IMR-90 (cell line): Measurements from ENCODE around the gene R3HDM2. TPM values are rescaled to one million over a fixed set of nuclear protein-coding genes. Genes with fewer than 3 reads are reported as not detected.

Source experiments
- ATAC-seq: fragments of 200-7000 bp; cut with Tn5 transposase; 2 replicates; pipeline ENCODE4 v1.9.1; 2020; ENCODE audit warnings: low read depth, mild to moderate bottlenecking, moderate library complexity
- BruUV-seq: library from RNA; stranded (reverse); fragments of 400-500 nt; replicated peaks from 2 replicates; lab custom pipeline; 2021; lab: Mats Ljungman, UMichigan
- CTCF ChIA-PET: fragments of 300-600 bp; formaldehyde crosslinking; extraction: SDS; loops from one replicate; lab custom pipeline; 2021; ENCODE audit warnings: antibody characterized with exemption; lab: Yijun Ruan, JAX
- POLR2A ChIA-PET: fragments of 300-600 bp; sonication (Branson Sonifier 250); formaldehyde crosslinking; loops from one replicate; lab custom pipeline; 2022; ENCODE audit warnings: antibody characterized with exemption; ENCODE audit not compliant: unreplicated experiment; lab: Charles Lee
- DNase-seq: peaks from one replicate; pipeline ENCODE4 v3.0.0; 2013
- H2AFZ ChIP-seq: replicated peaks from 2 replicates; pipeline ENCODE3; 2013; ENCODE audit warnings: low read length, mild to moderate bottlenecking; ENCODE audit not compliant: poor library complexity
- H2AK5ac ChIP-seq: 2 replicates; pipeline ENCODE4 v1.6.1; 2013; ENCODE audit warnings: low read depth, low read length, inconsistent platforms
- H2AK9ac ChIP-seq: replicated peaks from 2 replicates; pipeline ENCODE3; 2013; ENCODE audit warnings: mild to moderate bottlenecking, low read depth, low read length, moderate library complexity; ENCODE audit not compliant: poor library complexity
- H2BK120ac ChIP-seq: 2 replicates; pipeline ENCODE4 v1.6.1; 2013; ENCODE audit warnings: low read depth, low read length, inconsistent platforms
- H2BK15ac ChIP-seq: 3 replicates; pipeline ENCODE4 v1.6.1; 2013; ENCODE audit warnings: low read depth, low read length, inconsistent platforms
- H2BK20ac ChIP-seq: 2 replicates; pipeline ENCODE4 v1.6.1; 2013; ENCODE audit warnings: low read depth, mild to moderate bottlenecking, inconsistent platforms, low read length, moderate library complexity
- H2BK5ac ChIP-seq: 2 replicates; pipeline ENCODE4 v1.6.1; 2013; ENCODE audit warnings: mild to moderate bottlenecking, low read depth, low read length, inconsistent platforms; ENCODE audit not compliant: poor library complexity, severe bottlenecking
- H3K14ac ChIP-seq: replicated peaks from 2 replicates; pipeline ENCODE4 v1.6.1; 2013; ENCODE audit warnings: low read depth, low read length, inconsistent platforms
- H3K18ac ChIP-seq: 2 replicates; pipeline ENCODE4 v1.6.1; 2013; ENCODE audit warnings: low read depth, low read length, control low read depth
- H3K23ac ChIP-seq: 2 replicates; pipeline ENCODE4 v1.6.1; 2013; ENCODE audit warnings: low read depth, low read length, inconsistent platforms
- H3K27ac ChIP-seq: 2 replicates; pipeline ENCODE4 v1.5.1; 2013; ENCODE audit warnings: mild to moderate bottlenecking, control low read depth, low read length; ENCODE audit not compliant: insufficient read depth
- H3K27me3 ChIP-seq: 2 replicates; pipeline ENCODE4 v1.6.1; 2013; ENCODE audit warnings: low read length; ENCODE audit not compliant: control insufficient read depth, insufficient read depth
- H3K36me3 ChIP-seq: 2 replicates; pipeline ENCODE4 v1.6.1; 2013; ENCODE audit warnings: low read length, mixed read lengths; ENCODE audit not compliant: control insufficient read depth, insufficient read depth
- H3K4ac ChIP-seq: 2 replicates; pipeline ENCODE4 v1.6.1; 2013; ENCODE audit warnings: low read depth, low read length, inconsistent platforms
- H3K4me1 ChIP-seq: 2 replicates; pipeline ENCODE4 v1.6.1; 2013; ENCODE audit warnings: low read length, mixed read lengths; ENCODE audit not compliant: control insufficient read depth, insufficient read depth
- H3K4me2 ChIP-seq: 2 replicates; pipeline ENCODE4 v1.6.1; 2013; ENCODE audit warnings: low read depth, mild to moderate bottlenecking, control low read depth, low read length, moderate library complexity
- H3K4me3 ChIP-seq: 2 replicates; pipeline ENCODE4 v1.5.1; 2013; ENCODE audit warnings: low read depth, mild to moderate bottlenecking, control low read depth, low read length, moderate library complexity; ENCODE audit not compliant: insufficient read depth
- H3K56ac ChIP-seq: 2 replicates; pipeline ENCODE4 v1.6.1; 2013; ENCODE audit warnings: low read length, inconsistent platforms; ENCODE audit not compliant: insufficient read depth; ENCODE audit errors: extremely low read depth
- H3K79me1 ChIP-seq, 2 experiments: 2 replicates each; pipeline ENCODE4 v1.6.1; 2013; ENCODE audit warnings: low read length in 2 of 2, inconsistent platforms in 1 of 2, low read depth in 1 of 2
- H3K9ac ChIP-seq: 2 replicates; pipeline ENCODE4 v1.6.1; 2013; ENCODE audit warnings: low read depth, low read length, control low read depth
- H3K9me1 ChIP-seq: 2 replicates; pipeline ENCODE4 v1.6.1; 2013; ENCODE audit warnings: low read length, inconsistent platforms; ENCODE audit not compliant: insufficient read depth
- H3K9me3 ChIP-seq: 2 replicates; pipeline ENCODE4 v1.6.1; 2013; ENCODE audit warnings: low read length; ENCODE audit not compliant: control insufficient read depth, insufficient read depth
- H4K20me1 ChIP-seq: 2 replicates; pipeline ENCODE4 v1.6.1; 2013; ENCODE audit warnings: low read length, inconsistent platforms; ENCODE audit not compliant: insufficient read depth
- H4K5ac ChIP-seq: 2 replicates; pipeline ENCODE4 v1.6.1; 2013; ENCODE audit warnings: mild to moderate bottlenecking, low read depth, low read length, control low read depth
- H4K8ac ChIP-seq, 2 experiments: 2 replicates each; pipeline ENCODE4 v1.6.1; 2013; ENCODE audit warnings: low read depth in 2 of 2, low read length in 2 of 2, control low read depth in 1 of 2, inconsistent platforms in 1 of 2
- H4K91ac ChIP-seq: 2 replicates; pipeline ENCODE4 v1.6.1; 2013; ENCODE audit warnings: low read depth, low read length, inconsistent platforms; ENCODE audit not compliant: insufficient read depth
- BHLHE40 ChIP-seq: fragments of 150-350 bp; IDR thresholded peaks from 2 replicates; pipeline ENCODE4 v1.6.1; 2016; ENCODE audit warnings: mild to moderate bottlenecking, low read depth, low read length
- CEBPB ChIP-seq: IDR thresholded peaks from 2 replicates; pipeline ENCODE4 v1.6.1; 2012; ENCODE audit warnings: low read depth, low read length, improper control_type of control experiment
- CHD1 ChIP-seq: IDR thresholded peaks from 2 replicates; pipeline ENCODE4 v1.6.1; 2012; ENCODE audit warnings: low read depth, low read length, improper control_type of control experiment
- CTCF ChIP-seq: conservative IDR thresholded peaks from 2 replicates; pipeline ENCODE4 v1.5.1; 2012; ENCODE audit warnings: mild to moderate bottlenecking, low read depth, low read length, improper control_type of control experiment
- ELK1 ChIP-seq: fragments of 150-350 bp; IDR thresholded peaks from 2 replicates; pipeline ENCODE4 v1.6.1; 2016; ENCODE audit warnings: low read depth, mild to moderate bottlenecking, low read length, moderate library complexity, borderline replicate concordance
- FOS ChIP-seq: fragments of 150-350 bp; IDR thresholded peaks from 2 replicates; pipeline ENCODE4 v1.6.1; 2016; ENCODE audit warnings: low read depth, low read length
- MAFK ChIP-seq: IDR thresholded peaks from 2 replicates; pipeline ENCODE4 v1.6.1; 2012; ENCODE audit warnings: low read depth, low read length, improper control_type of control experiment
- MAZ ChIP-seq: IDR thresholded peaks from 2 replicates; pipeline ENCODE4 v1.6.1; 2012; ENCODE audit warnings: low read depth, mild to moderate bottlenecking, low read length, improper control_type of control experiment, moderate library complexity, borderline replicate concordance
- MXI1 ChIP-seq: IDR thresholded peaks from 2 replicates; pipeline ENCODE4 v1.6.1; 2012; ENCODE audit warnings: low read depth, mild to moderate bottlenecking, low read length, moderate library complexity, borderline replicate concordance
- NFE2L2 ChIP-seq: fragments of 150-350 bp; IDR thresholded peaks from 2 replicates; pipeline ENCODE4 v1.6.1; 2016; ENCODE audit warnings: low read depth, mild to moderate bottlenecking, low read length
- POLR2A ChIP-seq: IDR thresholded peaks from 2 replicates; pipeline ENCODE4 v1.6.1; 2012; ENCODE audit warnings: mild to moderate bottlenecking, low read depth, low read length
- RAD21 ChIP-seq: IDR thresholded peaks from 2 replicates; pipeline ENCODE4 v1.6.1; 2012; ENCODE audit warnings: low read length, improper control_type of control experiment
- RCOR1 ChIP-seq: IDR thresholded peaks from 2 replicates; pipeline ENCODE4 v1.6.1; 2012; ENCODE audit warnings: mild to moderate bottlenecking, low read length, improper control_type of control experiment; ENCODE audit not compliant: insufficient replicate concordance
- RFX5 ChIP-seq: IDR thresholded peaks from 2 replicates; pipeline ENCODE4 v1.8.0; 2012; ENCODE audit warnings: low read depth, mild to moderate bottlenecking, low read length, moderate library complexity
- SMC3 ChIP-seq: fragments of 150-350 bp; IDR thresholded peaks from 2 replicates; pipeline ENCODE4 v1.6.1; 2016; ENCODE audit warnings: low read depth, mild to moderate bottlenecking, antibody characterized with exemption, low read length, moderate library complexity
- USF2 ChIP-seq: fragments of 150-350 bp; IDR thresholded peaks from 2 replicates; pipeline ENCODE4 v1.6.1; 2017; ENCODE audit warnings: mild to moderate bottlenecking, antibody characterized with exemption, low read length, low read depth
- WGBS, 2 experiments: methylation state at CpG; one replicate each; pipeline versions ENCODE4 v1.1.5 to v1.1.7; 2013; ENCODE audit warnings: missing lambda C conversion rate in 2 of 2; ENCODE audit not compliant: insufficient read length in 1 of 2; ENCODE audit errors: extremely low coverage in 2 of 2; 5-methylcytosine and 5-hydroxymethylcytosine counted together
- dilution Hi-C: fragments of 300-500 bp; cut with HindIII; formaldehyde crosslinking; loops from one replicate; pipeline ENCODE4 v1.14.3; 2018; ENCODE audit warnings: low sequenced_read_pairs; ENCODE audit not compliant: unreplicated experiment
- in situ Hi-C: fragments of 300-500 bp; cut with MboI; formaldehyde crosslinking; loops from 3 replicates; pipeline ENCODE4 v1.14.3; 2019; ENCODE audit warnings: low sequenced_read_pairs, inconsistent platforms, mixed read lengths
- intact Hi-C: fragments of 100-400 bp; cut with micrococcal nuclease; formaldehyde crosslinking; loops from 2 replicates; pipeline ENCODE4 v1.10.0; 2022
- polyA plus RNA-seq, 3 experiments: library from polyadenylated mRNA; depleted of rRNA; stranded (reverse); fragments of >200 nt; gene quantifications; 2 replicates each; pipeline ENCODE4 v1.2.3, GENCODE V29; 2012; ENCODE audit warnings: low replicate concordance in 1 of 3
- total RNA-seq: library from RNA; depleted of rRNA; stranded (reverse); fragments of >200 nt; gene quantifications from 2 replicates; pipeline ENCODE4 v1.2.3, GENCODE V29; 2012

Gene R3HDM2
- total and polyA plus RNA-seq, 2 of the 4 experiments (the other 2 are of a cell fraction): 7.5 to 28.4 TPM

- H3K9me3 ChIP-seq: no peaks in the 10 kb centered on the region
- no peak overlapping the region for H4K91ac ChIP-seq
- no peak overlapping the region for H3K56ac ChIP-seq
- no peak overlapping the region for H2BK5ac ChIP-seq
- ATAC-seq (no peak), DNase-seq (no peak)
- intact Hi-C loops: no loop called here
- no peak overlapping the region for H3K4ac ChIP-seq
- BruUV-seq: no TSS peak
- H3K4me3 ChIP-seq: no peak overlapping the region
- ChIA-PET POLR2A (no interaction called here), CTCF (no interaction called here)
- H3K27ac ChIP-seq: no peak overlapping the region
- no peak overlapping the region for H2AK9ac ChIP-seq
- H3K4me2 ChIP-seq: no peak overlapping the region
- in situ Hi-C loops: no loop called here
- no peak for TF ChIP-seq RFX5
- no peak for TF ChIP-seq MAZ
- TF ChIP-seq CEBPB: no peak
- TF ChIP-seq ELK1: no peak
- TF ChIP-seq BHLHE40: no peak
- no peak for TF ChIP-seq RAD21
- TF ChIP-seq MXI1: no peak
- TF ChIP-seq NFE2L2: no peak
- no peak for TF ChIP-seq CHD1
- TF ChIP-seq POLR2A: no peak
- TF ChIP-seq CTCF: no peak
- no peak for TF ChIP-seq MAFK
- TF ChIP-seq RCOR1: no peak
- no peak for TF ChIP-seq FOS
- TF ChIP-seq USF2: no peak
- TF ChIP-seq SMC3: no peak
- no CpG with 5 or more reads among the region's 1 CpG for WGBS, 2 experiments
- H3K27me3 ChIP-seq: no peaks in the 10 kb centered on the region
- no peaks in the 10 kb centered on the region for H3K79me1 ChIP-seq
- H2BK120ac ChIP-seq: no peak overlapping the region
- no peak overlapping the region for H3K9ac ChIP-seq
- H3K9me1 ChIP-seq: no peaks in the 10 kb centered on the region
- no peak overlapping the region for H2AK5ac ChIP-seq
- H3K4me1 ChIP-seq: no peaks in the 10 kb centered on the region
- no peak overlapping the region for H3K14ac ChIP-seq
- H2BK15ac ChIP-seq: no peak overlapping the region
- no peaks in the 10 kb centered on the region for H4K20me1 ChIP-seq
- no peak overlapping the region for H4K5ac ChIP-seq
- no peak overlapping the region for H3K23ac ChIP-seq
- no peak overlapping the region for H3K18ac ChIP-seq
- H3K36me3 ChIP-seq: no peaks in the 10 kb centered on the region
- no peak overlapping the region for H4K8ac ChIP-seq
- H2BK20ac ChIP-seq: no peak overlapping the region
- dilution Hi-C loops: no loop called here
- no peak overlapping the region for H2AFZ ChIP-seq
Observed at GRCh38 chr12:57438400-57438799, 7.6 kb upstream of the R3HDM2 start.
